PC-3 (cell line): Measurements from ENCODE around the gene RAB37. TPM values are rescaled to one million over a fixed set of nuclear protein-coding genes. Genes with fewer than 3 reads are reported as not detected.

ENCODE experiments used
- ATAC-seq: fragments of 200-7000 bp; cut with Tn5 transposase; 2 replicates; pipeline ENCODE4 v1.9.1; 2020; ENCODE audit warnings: mild to moderate bottlenecking, moderate library complexity
- BruUV-seq: library from RNA; stranded (reverse); fragments of 400-500 nt; replicated peaks from 2 replicates; lab custom pipeline; 2021; lab: Mats Ljungman, UMichigan
- CTCF ChIA-PET: fragments of 300-600 bp; sonication (Branson Sonifier 250); formaldehyde crosslinking; loops from one replicate; lab custom pipeline; 2022; ENCODE audit warnings: antibody characterized with exemption; lab: Charles Lee
- POLR2A ChIA-PET: fragments of 300-600 bp; sonication (Branson Sonifier 250); formaldehyde crosslinking; loops from one replicate; lab custom pipeline; 2022; ENCODE audit warnings: antibody characterized with exemption; ENCODE audit not compliant: unreplicated experiment; lab: Charles Lee
- DNase-seq: peaks from one replicate; pipeline ENCODE4 v3.0.0-alpha.2; 2015
- H2AFZ ChIP-seq: fragments of 300-600 bp; sonication (generic); 2 replicates; pipeline ENCODE4 v1.6.0; 2016; ENCODE audit warnings: antibody characterized with exemption, low read length
- H3F3A ChIP-seq: fragments of 300-600 bp; sonication (generic); one replicate; pipeline ENCODE4 v1.6.0; 2017; ENCODE audit warnings: antibody characterized with exemption, low read length, control low read depth, mild to moderate bottlenecking; ENCODE audit not compliant: unreplicated experiment
- H3K27ac ChIP-seq: fragments of 300-600 bp; sonication (generic); 2 replicates; pipeline ENCODE4 v1.5.1; 2016; ENCODE audit warnings: mild to moderate bottlenecking, low read length
- H3K27me3 ChIP-seq: fragments of 300-600 bp; sonication (generic); 2 replicates; pipeline ENCODE4 v1.6.1; 2016; ENCODE audit warnings: low read length, mixed read lengths
- H3K36me3 ChIP-seq: fragments of 300-600 bp; sonication (generic); 2 replicates; pipeline ENCODE4 v1.6.1; 2016; ENCODE audit warnings: low read depth, mixed run types, low read length, mixed read lengths
- H3K4me1 ChIP-seq: fragments of 300-600 bp; sonication (generic); 2 replicates; pipeline ENCODE4 v1.5.1; 2016; ENCODE audit warnings: low read length; ENCODE audit not compliant: insufficient read depth
- H3K4me2 ChIP-seq: fragments of 300-600 bp; sonication (generic); 2 replicates; pipeline ENCODE4 v1.6.0; 2016; ENCODE audit warnings: low read length
- H3K4me3 ChIP-seq: fragments of 300-600 bp; sonication (generic); 2 replicates; pipeline ENCODE4 v1.5.1; 2016; ENCODE audit warnings: mild to moderate bottlenecking, low read length, mixed read lengths
- H3K79me2 ChIP-seq: fragments of 300-600 bp; sonication (generic); 2 replicates; pipeline ENCODE4 v1.6.1; 2017; ENCODE audit warnings: low read length, mixed read lengths
- H3K9ac ChIP-seq: fragments of 300-600 bp; sonication (generic); 2 replicates; pipeline ENCODE4 v1.6.0; 2016; ENCODE audit warnings: mild to moderate bottlenecking, low read length
- H3K9me2 ChIP-seq: fragments of 300-600 bp; sonication (generic); replicated peaks from 2 replicates; pipeline ENCODE4 v1.6.1; 2016; ENCODE audit warnings: mixed run types, low read length, mixed read lengths
- H3K9me3 ChIP-seq: fragments of 300-600 bp; sonication (generic); 2 replicates; pipeline ENCODE4 v1.6.1; 2016; ENCODE audit warnings: low read length, mixed read lengths
- H4K20me1 ChIP-seq: fragments of 300-600 bp; sonication (generic); 2 replicates; pipeline ENCODE4 v1.6.1; 2016; ENCODE audit warnings: low read length, mixed read lengths
- EZH2 ChIP-seq: fragments of 300-600 bp; sonication (generic); IDR thresholded peaks from one replicate; pipeline ENCODE4 v1.6.1; 2017; ENCODE audit warnings: antibody characterized with exemption, mild to moderate bottlenecking, low read length; ENCODE audit not compliant: unreplicated experiment
- EZH2phosphoT487 ChIP-seq: fragments of 300-600 bp; sonication (generic); IDR thresholded peaks from 2 replicates; pipeline ENCODE4 v1.6.1; 2018; ENCODE audit warnings: mild to moderate bottlenecking, antibody characterized with exemption, low read length, borderline replicate concordance
- intact Hi-C: fragments of 100-400 bp; cut with micrococcal nuclease; formaldehyde crosslinking; loops from 2 replicates; pipeline ENCODE4 v1.9.0; 2023
- total RNA-seq: library from RNA; depleted of rRNA; stranded (reverse); fragments of >200 nt; gene quantifications from 2 replicates; pipeline ENCODE4 v1.2.3, GENCODE V29; 2014
- TF ChIP-seq, protein P1 (sequence below): fragments of 300-600 bp; sonication (generic); conservative IDR thresholded peaks from 2 replicates; pipeline ENCODE4 v1.5.1; 2017; ENCODE audit warnings: antibody characterized with exemption, low read depth, mild to moderate bottlenecking, low read length

The RAB37 gene
- total RNA-seq, 1 experiment from 2014 or later, result 0.66 TPM

DNA sequence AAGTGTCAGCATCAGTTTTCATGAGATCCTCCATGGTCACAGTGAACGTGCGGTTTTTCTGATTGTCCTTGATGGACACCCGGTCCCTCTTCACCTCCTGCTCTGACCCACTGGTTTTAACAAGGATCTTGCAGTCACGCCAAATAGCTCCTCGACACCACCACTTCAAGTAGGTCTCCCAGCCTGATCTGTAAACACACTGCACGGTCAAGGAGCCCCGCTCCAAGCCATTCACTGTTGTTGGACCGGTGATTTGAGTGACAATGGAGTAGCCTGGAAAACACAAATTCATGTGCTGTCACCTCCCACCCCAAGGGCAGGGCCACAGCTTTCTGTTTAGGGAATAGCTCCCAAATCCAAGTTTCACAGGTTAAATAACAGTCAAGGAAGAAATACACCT, 32.5 kb upstream of the RAB37 start:
- Histone ChIP-seq H3K4me3 (no peak overlapping the region), H3K4me2 (no peak overlapping the region), H3K27me3 (peaks cover 63% of the 10 kb centered on the region), H3K9ac (no peak overlapping the region), H3F3A (no peaks in the 10 kb centered on the region), H3K9me3 (no peaks in the 10 kb centered on the region), H3K79me2 (no peaks in the 10 kb centered on the region), H3K36me3 (no peaks in the 10 kb centered on the region), H3K9me2 (no peaks in the 10 kb centered on the region), H4K20me1 (no peaks in the 10 kb centered on the region), H3K27ac (no peak overlapping the region), H2AFZ (no peak overlapping the region), H3K4me1 (no peaks in the 10 kb centered on the region)
- intact Hi-C loops, result no loop called here
- ATAC-seq, result no peak
- no TSS peak for BruUV-seq
- POLR2A ChIA-PET, result no interaction called here
- TF ChIP-seq EZH2 (no peak), EZH2phosphoT487 (no peak)
- TF ChIP-seq, protein P1, sequence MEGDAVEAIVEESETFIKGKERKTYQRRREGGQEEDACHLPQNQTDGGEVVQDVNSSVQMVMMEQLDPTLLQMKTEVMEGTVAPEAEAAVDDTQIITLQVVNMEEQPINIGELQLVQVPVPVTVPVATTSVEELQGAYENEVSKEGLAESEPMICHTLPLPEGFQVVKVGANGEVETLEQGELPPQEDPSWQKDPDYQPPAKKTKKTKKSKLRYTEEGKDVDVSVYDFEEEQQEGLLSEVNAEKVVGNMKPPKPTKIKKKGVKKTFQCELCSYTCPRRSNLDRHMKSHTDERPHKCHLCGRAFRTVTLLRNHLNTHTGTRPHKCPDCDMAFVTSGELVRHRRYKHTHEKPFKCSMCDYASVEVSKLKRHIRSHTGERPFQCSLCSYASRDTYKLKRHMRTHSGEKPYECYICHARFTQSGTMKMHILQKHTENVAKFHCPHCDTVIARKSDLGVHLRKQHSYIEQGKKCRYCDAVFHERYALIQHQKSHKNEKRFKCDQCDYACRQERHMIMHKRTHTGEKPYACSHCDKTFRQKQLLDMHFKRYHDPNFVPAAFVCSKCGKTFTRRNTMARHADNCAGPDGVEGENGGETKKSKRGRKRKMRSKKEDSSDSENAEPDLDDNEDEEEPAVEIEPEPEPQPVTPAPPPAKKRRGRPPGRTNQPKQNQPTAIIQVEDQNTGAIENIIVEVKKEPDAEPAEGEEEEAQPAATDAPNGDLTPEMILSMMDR, result no peak
- DNase-seq, result no peak
- CTCF ChIA-PET, result no interaction called here

DNA sequence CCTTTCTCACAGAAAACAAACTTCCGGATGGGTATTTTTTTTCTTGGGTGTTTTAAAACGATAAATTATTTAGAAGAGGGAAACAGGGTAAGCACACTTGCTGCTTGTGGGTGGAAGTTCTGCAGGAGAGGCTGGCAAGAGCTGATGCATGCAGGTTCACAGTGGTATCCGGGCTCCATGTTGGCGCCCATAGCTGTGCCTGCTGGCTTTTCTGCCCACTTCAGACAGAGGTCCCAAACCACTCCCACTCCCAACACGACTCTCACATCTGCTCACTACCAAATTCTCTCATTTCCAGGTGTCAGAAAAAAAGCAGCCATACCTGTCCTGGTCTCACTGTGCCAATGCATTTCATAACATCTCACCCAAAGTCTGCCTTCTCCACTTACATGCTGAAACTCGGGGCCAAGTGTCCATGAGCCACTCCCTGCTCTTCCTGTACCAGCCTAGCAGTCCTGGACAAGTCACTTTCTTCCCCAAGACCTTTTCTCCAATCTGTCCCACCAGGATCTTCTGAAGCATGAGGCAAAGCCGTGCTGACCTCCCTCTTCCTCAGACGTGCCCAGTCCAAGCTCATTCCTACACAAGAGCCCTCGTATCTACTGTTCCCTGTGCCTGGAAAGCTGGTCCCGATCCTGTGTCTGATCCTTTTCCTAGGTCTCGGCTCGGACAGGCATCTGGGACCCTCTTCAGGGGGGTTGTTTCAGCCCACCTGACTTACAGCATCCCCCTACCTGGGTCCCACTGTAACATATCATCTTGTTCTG, 25.8 kb upstream of the RAB37 start:
- no peak for DNase-seq
- CTCF ChIA-PET, result no interaction called here
- H3K4me3 ChIP-seq, result no peak overlapping the region
- BruUV-seq, result no TSS peak
- no peaks in the 10 kb centered on the region for H3K9me3 ChIP-seq
- TF ChIP-seq, protein P1, result no peak
- H3K27ac ChIP-seq, result no peak overlapping the region
- H3K4me1 ChIP-seq, result peaks cover 4% of the 10 kb centered on the region; the same call in 1 of the 2 replicates
- no peak overlapping the region for H3K9ac ChIP-seq
- no peak overlapping the region for H2AFZ ChIP-seq
- intact Hi-C loops, result no loop called here
- H3K9me2 ChIP-seq, result no peaks in the 10 kb centered on the region
- no peak; the same call in 1 of the 2 replicates for ATAC-seq
- no peaks in the 10 kb centered on the region for H3K36me3 ChIP-seq
- no peaks in the 10 kb centered on the region for H4K20me1 ChIP-seq
- no peaks in the 10 kb centered on the region for H3F3A ChIP-seq
- no peaks in the 10 kb centered on the region for H3K79me2 ChIP-seq
- peaks cover 54% of the 10 kb centered on the region for H3K27me3 ChIP-seq
- POLR2A ChIA-PET, result no interaction called here
- no peak overlapping the region for H3K4me2 ChIP-seq

DNA sequence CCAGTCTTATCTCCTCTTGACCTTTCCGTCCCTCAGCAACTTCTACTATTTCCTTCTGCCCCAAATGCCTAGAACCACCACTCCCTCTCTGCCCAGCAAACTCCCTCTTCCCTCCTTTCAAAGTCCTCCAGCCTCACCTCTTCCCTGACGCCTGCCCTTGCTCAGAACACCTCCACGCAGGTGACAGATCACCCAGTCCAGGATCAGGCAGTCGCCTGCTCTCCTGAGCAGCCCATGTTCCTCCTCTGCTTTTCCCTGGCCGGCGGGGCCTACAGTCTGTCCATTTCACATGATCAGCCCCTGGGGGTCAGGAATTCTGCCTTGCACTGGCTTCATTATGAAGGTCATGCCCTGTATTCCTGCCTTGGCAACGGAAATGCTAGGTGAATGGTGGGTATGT, 24.8 kb upstream of the RAB37 start:
- no TSS peak for BruUV-seq
- Histone ChIP-seq H3K79me2 (no peaks in the 10 kb centered on the region), H3K4me3 (no peak overlapping the region), H3K27me3 (peaks cover 53% of the 10 kb centered on the region), H3F3A (no peaks in the 10 kb centered on the region), H3K4me2 (no peak overlapping the region), H3K27ac (no peak overlapping the region), H3K9ac (no peak overlapping the region), H3K9me3 (no peaks in the 10 kb centered on the region), H3K4me1 (peaks cover 4% of the 10 kb centered on the region; the same call in 1 of the 2 replicates), H3K9me2 (no peaks in the 10 kb centered on the region), H4K20me1 (no peaks in the 10 kb centered on the region), H3K36me3 (no peaks in the 10 kb centered on the region), H2AFZ (no peak overlapping the region)
- TF ChIP-seq EZH2phosphoT487 (no peak), EZH2 (no peak)
- TF ChIP-seq, protein P1, result no peak
- ATAC-seq (no peak; the same call in 1 of the 2 replicates), DNase-seq (no peak)
- CTCF ChIA-PET, result no interaction called here
- POLR2A ChIA-PET, result no interaction called here
- intact Hi-C loops, result no loop called here
